Calu3 (cell line): Measurements from ENCODE around the gene NEU4. TPM values are rescaled to one million over a fixed set of nuclear protein-coding genes. Genes with fewer than 3 reads are reported as not detected.

ENCODE experiments used
- BruUV-seq: library from RNA; stranded (reverse); fragments of 400-500 nt; replicated peaks from 2 replicates; lab custom pipeline; 2021; lab: Mats Ljungman, UMichigan
- CTCF ChIA-PET: fragments of 300-600 bp; sonication (Branson Sonifier 250); formaldehyde crosslinking; loops from one replicate; lab custom pipeline; 2022; ENCODE audit warnings: antibody characterized with exemption; lab: Charles Lee
- DNase-seq: peaks from one replicate; pipeline ENCODE4 v3.0.0; 2022
- H3K27ac Mint-ChIP-seq: one replicate; pipeline ENCODE4 v1.8.0; 2022; ENCODE audit warnings: mixed read lengths; ENCODE audit not compliant: unreplicated experiment
- H3K27me3 Mint-ChIP-seq: one replicate; pipeline ENCODE4 v1.8.0; 2022; ENCODE audit warnings: mixed read lengths; ENCODE audit not compliant: unreplicated experiment
- H3K36me3 Mint-ChIP-seq: one replicate; pipeline ENCODE4 v1.8.0; 2022; ENCODE audit warnings: mild to moderate bottlenecking, moderate library complexity, mixed read lengths; ENCODE audit not compliant: insufficient read depth, unreplicated experiment
- H3K4me1 Mint-ChIP-seq: one replicate; pipeline ENCODE4 v1.8.0; 2022; ENCODE audit warnings: mild to moderate bottlenecking, low read depth, mixed read lengths; ENCODE audit not compliant: unreplicated experiment
- H3K4me3 Mint-ChIP-seq: one replicate; pipeline ENCODE4 v1.8.0; 2022; ENCODE audit warnings: mild to moderate bottlenecking, low read depth, moderate library complexity, mixed read lengths; ENCODE audit not compliant: unreplicated experiment
- H3K9me3 Mint-ChIP-seq: one replicate; pipeline ENCODE4 v1.8.0; 2022; ENCODE audit warnings: low read depth, mixed read lengths; ENCODE audit not compliant: unreplicated experiment
- CTCF ChIP-seq: fragments of 200-600 bp; IDR thresholded peaks from one replicate; pipeline ENCODE4 v1.8.0; 2022; ENCODE audit warnings: antibody characterized with exemption; ENCODE audit not compliant: unreplicated experiment
- intact Hi-C: fragments of 100-400 bp; cut with micrococcal nuclease; formaldehyde crosslinking; loops from one replicate; pipeline ENCODE4 v1.10.0; 2022; ENCODE audit not compliant: unreplicated experiment
- total RNA-seq: library from RNA; stranded (reverse); gene quantifications from 2 replicates; pipeline ENCODE4 v1.2.3, GENCODE V29; 2022

NEU4 gene
- total RNA-seq, 1 experiment from 2014 or later = 0.14 TPM

- Mint-ChIP-seq H3K27me3 (peaks cover 68% of the 10 kb centered on the region), H3K9me3 (peaks cover 9% of the 10 kb centered on the region), H3K36me3 (no peaks in the 10 kb centered on the region), H3K4me1 (peaks cover 5% of the 10 kb centered on the region), H3K27ac (no peak overlapping the region), H3K4me3 (no peak overlapping the region)
- no peak for DNase-seq
- CTCF ChIA-PET = no interaction called here
- TF ChIP-seq CTCF = peak; percentile 33
- BruUV-seq = no TSS peak
- intact Hi-C loops = no loop called here
Observed at GRCh38 chr2:241859436-241860183, 50.6 kb downstream of the NEU4 start.

- Mint-ChIP-seq H3K9me3 (peaks cover 17% of the 10 kb centered on the region), H3K36me3 (no peaks in the 10 kb centered on the region), H3K27ac (no peak overlapping the region), H3K27me3 (peaks cover 73% of the 10 kb centered on the region), H3K4me1 (peaks cover 13% of the 10 kb centered on the region), H3K4me3 (no peak overlapping the region)
- intact Hi-C loops = no loop called here
- CTCF ChIA-PET = no interaction called here
- DNase-seq = no peak
- BruUV-seq = no TSS peak
- TF ChIP-seq CTCF = no peak
Observed at GRCh38 chr2:241860184-241861078, 51.4 kb downstream of the NEU4 start.

GRCh38 chr2:241861264-241861663 lies 52.3 kb downstream of the NEU4 start:
- no peak overlapping the region for H3K27ac Mint-ChIP-seq
- H3K4me3 Mint-ChIP-seq = no peak overlapping the region
- peaks cover 73% of the 10 kb centered on the region for H3K27me3 Mint-ChIP-seq
- CTCF ChIA-PET = no interaction called here
- peaks cover 15% of the 10 kb centered on the region for H3K4me1 Mint-ChIP-seq
- H3K36me3 Mint-ChIP-seq = no peaks in the 10 kb centered on the region
- DNase-seq = no peak
- BruUV-seq = no TSS peak
- peaks cover 17% of the 10 kb centered on the region for H3K9me3 Mint-ChIP-seq
- TF ChIP-seq CTCF = no peak
- intact Hi-C loops = no loop called here

GRCh38 chr2:241862093-241862492 lies 53.1 kb downstream of the NEU4 start:
- peaks cover 15% of the 10 kb centered on the region for H3K4me1 Mint-ChIP-seq

More at GRCh38 chr2:241862093-241862492, 53.1 kb downstream of the NEU4 start:
- BruUV-seq = no TSS peak
- DNase-seq = no peak
- no peak overlapping the region for H3K4me3 Mint-ChIP-seq
- TF ChIP-seq CTCF = no peak
- intact Hi-C loops = no loop called here
- CTCF ChIA-PET = no interaction called here
- no peaks in the 10 kb centered on the region for H3K36me3 Mint-ChIP-seq
- H3K27me3 Mint-ChIP-seq = peaks cover 68% of the 10 kb centered on the region
- peaks cover 17% of the 10 kb centered on the region for H3K9me3 Mint-ChIP-seq
- H3K27ac Mint-ChIP-seq = no peak overlapping the region
